ENCODE measurements around the gene TEN1. TPM values are rescaled to one million over a fixed set of nuclear protein-coding genes. Genes with fewer than 3 reads are reported as not detected.

Gene TEN1
- total RNA-seq, 4 donors from 2014 or later: 4.6 to 11.3 (median 10.7) TPM

DNA sequence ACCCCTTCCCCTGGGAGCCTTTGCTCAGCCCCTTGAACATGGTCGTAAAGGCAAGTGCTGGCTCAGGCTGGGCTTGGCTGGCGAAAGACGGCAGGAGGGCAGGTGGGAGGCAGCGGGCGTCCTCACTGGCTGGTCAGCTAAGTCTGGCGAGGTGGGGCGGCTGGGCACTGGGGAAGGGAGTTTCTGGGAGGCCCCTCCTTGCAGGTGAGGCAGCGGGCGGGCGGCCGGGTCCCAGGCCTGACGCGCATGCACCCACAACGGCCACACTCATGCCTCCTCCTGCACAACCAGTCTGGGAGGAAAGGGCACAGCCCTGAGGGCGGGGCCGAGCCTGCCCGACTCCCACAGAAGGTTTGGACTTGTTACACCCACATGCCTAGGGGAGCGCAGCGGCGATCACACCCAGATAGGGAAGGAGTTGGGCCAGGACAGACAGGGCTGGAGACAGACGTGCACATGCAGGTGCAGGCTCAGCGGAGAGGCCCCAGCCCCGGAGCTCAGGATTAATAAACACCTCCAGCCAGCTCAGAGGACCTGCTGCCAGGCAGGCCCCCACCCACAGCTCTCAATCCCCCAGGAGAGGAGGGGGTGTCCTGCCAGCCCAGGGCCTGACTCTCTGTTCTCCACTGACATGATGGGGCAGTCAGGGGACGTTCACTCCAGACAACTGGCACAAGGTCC is 48.3 kb downstream of the TEN1 start, which contains the start of gene EVPL:
EVPL (minus strand) TSS at position 148 of the 681 bp plus-strand sequence; CDS start at position 40, 108 bp downstream.
- Histone ChIP-seq H3K4me1 (peaks cover 0 to 4% (median 0%) of the 10 kb centered on the region in 4 donors), H3K4me3 (no peak within 1 kb of the TSS), H3K27me3 (peaks cover 0 to 4% (median 0%) of the 10 kb centered on the region in 4 donors), H3K9me3 (no peaks in the 10 kb centered on the region), H3K27ac (replicated peaks in 1 of 4) (no peak within 1 kb of the TSS), H3K36me3 (no peaks in the 10 kb centered on the region)
- intact Hi-C loops (cut with DNase I): no loop called here
- TF ChIP-seq POLR2A (IDR thresholded peaks at IDR 0.05; ENCODE audit: low read depth) (no peak), EP300 (IDR thresholded peaks at IDR 0.05) (no peak)
- no peak for DNase-seq (ENCODE audit: extremely low spot score)
- 90% methylated on average over 6 of the region's 24 CpGs for WGBS

DNA sequence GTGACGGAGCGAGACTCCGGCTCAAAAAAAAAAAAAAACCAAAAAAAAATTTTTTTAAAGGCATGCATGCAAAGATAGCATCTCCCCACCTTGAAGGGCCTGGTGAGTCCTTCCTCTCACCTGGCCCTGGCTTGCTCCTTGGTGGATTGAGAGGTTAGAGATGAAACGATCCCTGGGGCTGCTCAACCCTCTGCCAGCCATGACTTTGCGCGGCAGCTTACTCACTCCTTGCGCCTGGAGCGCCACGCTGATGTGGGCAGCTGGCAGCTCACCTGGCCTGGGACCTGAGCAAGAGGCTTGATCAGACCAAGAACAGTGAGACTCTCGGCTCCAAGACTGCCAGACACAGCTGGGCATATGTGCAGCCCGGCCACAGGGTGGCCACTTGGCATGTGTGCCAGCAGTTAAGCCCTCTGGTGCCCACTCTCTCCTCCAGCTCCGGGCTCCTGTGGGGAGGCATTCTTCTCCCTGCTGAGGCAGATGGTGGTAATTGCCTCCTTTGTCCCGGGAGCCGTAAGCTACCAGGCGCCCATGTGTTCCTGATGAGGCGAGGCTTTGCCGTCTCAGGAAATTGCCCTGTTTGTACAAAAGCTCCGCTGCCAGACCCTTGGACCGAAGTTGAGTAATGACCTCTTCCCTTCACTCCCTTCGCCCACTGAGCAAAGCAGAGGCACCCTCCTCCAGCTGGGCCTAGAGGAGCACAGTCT is 53.2 kb downstream of the TEN1 start:
- Histone ChIP-seq H3K36me3 (no peaks in the 10 kb centered on the region), H3K4me3 (no peak overlapping the region), H3K9me3 (no peaks in the 10 kb centered on the region), H3K27ac (replicated peaks in 1 of 4) (no peak overlapping the region), H3K4me1 (peaks cover 6 to 22% (median 15%) of the 10 kb centered on the region in 4 donors), H3K27me3 (no peaks in the 10 kb centered on the region)
- TF ChIP-seq, protein P1, sequence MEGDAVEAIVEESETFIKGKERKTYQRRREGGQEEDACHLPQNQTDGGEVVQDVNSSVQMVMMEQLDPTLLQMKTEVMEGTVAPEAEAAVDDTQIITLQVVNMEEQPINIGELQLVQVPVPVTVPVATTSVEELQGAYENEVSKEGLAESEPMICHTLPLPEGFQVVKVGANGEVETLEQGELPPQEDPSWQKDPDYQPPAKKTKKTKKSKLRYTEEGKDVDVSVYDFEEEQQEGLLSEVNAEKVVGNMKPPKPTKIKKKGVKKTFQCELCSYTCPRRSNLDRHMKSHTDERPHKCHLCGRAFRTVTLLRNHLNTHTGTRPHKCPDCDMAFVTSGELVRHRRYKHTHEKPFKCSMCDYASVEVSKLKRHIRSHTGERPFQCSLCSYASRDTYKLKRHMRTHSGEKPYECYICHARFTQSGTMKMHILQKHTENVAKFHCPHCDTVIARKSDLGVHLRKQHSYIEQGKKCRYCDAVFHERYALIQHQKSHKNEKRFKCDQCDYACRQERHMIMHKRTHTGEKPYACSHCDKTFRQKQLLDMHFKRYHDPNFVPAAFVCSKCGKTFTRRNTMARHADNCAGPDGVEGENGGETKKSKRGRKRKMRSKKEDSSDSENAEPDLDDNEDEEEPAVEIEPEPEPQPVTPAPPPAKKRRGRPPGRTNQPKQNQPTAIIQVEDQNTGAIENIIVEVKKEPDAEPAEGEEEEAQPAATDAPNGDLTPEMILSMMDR (IDR thresholded peaks at IDR 0.05): no peak
- no peak for TF ChIP-seq EP300 (IDR thresholded peaks at IDR 0.05)
- TF ChIP-seq POLR2AphosphoS5 (IDR thresholded peaks at IDR 0.05): no peak
- no peak for TF ChIP-seq POLR2A (IDR thresholded peaks at IDR 0.05; ENCODE audit: low read depth)
- WGBS: 86% methylated on average over 20 of the region's 20 CpGs
- intact Hi-C loops (cut with DNase I): no loop called here
- DNase-seq (ENCODE audit: extremely low spot score): no peak

DNA sequence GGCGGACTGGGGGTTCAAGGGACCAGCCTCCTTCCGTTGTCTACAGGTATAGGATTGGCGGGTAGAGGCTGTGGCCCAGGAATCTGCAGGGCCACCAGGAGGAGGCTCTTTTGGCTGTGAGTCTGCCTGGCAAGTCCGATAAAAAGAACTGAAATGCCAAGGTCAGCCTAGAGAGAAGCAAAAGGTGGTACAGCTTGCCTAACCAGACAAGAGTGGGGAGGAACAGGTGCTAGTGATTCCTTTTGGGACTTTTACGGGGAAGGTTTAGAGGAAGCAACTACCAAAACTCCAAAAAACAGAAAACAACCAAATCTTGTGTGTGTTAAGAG is 53.7 kb downstream of the TEN1 start:
- 95% methylated on average over 4 of the region's 5 CpGs for WGBS
- intact Hi-C loops (cut with DNase I): no loop called here

DNA sequence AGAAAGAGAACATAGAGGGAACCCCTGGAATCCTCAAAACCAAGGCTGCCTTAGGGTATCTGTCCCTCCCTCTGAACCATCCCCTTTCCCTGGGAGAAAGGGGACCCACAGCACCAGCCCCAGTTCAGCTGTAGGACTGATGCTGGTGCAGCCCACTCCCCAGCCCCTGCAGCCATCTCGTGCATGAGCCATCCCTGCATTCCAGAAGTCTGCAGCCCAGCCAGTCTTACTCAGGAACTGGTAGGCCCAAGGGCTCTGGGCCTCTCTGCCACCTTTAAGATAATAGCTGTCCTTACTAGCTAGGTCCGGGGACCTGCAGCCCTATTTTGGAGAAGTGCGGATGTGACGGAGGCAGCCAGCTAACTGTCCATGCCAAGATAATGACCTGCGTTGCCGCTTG is 54.1 kb downstream of the TEN1 start:
- intact Hi-C loops (cut with DNase I): no loop called here
- DNase-seq (ENCODE audit: extremely low spot score): no peak
- TF ChIP-seq, protein P1 (IDR thresholded peaks at IDR 0.05): no peak
- no peak for TF ChIP-seq EP300 (IDR thresholded peaks at IDR 0.05)
- no peak for TF ChIP-seq POLR2A (IDR thresholded peaks at IDR 0.05; ENCODE audit: low read depth)
- no peak for TF ChIP-seq POLR2AphosphoS5 (IDR thresholded peaks at IDR 0.05)
- Histone ChIP-seq H3K27ac (replicated peaks in 1 of 4) (no peak overlapping the region), H3K4me3 (no peak overlapping the region), H3K4me1 (peaks cover 6 to 26% (median 19%) of the 10 kb centered on the region in 4 donors), H3K36me3 (peaks cover 0 to 8% (median 2%) of the 10 kb centered on the region in 4 donors), H3K27me3 (no peaks in the 10 kb centered on the region), H3K9me3 (no peaks in the 10 kb centered on the region)
- 99% methylated on average over 5 of the region's 6 CpGs for WGBS

More for the DNA sequence above, 53.7 kb downstream of the TEN1 start:
- no peaks in the 10 kb centered on the region for H3K9me3 ChIP-seq
- DNase-seq (ENCODE audit: extremely low spot score): no peak
- peaks cover 0 to 4% (median 0%) of the 10 kb centered on the region in 4 donors for H3K36me3 ChIP-seq
- TF ChIP-seq POLR2A (IDR thresholded peaks at IDR 0.05; ENCODE audit: low read depth) (no peak), EP300 (IDR thresholded peaks at IDR 0.05) (no peak), POLR2AphosphoS5 (IDR thresholded peaks at IDR 0.05) (no peak)
- TF ChIP-seq, protein P1 (IDR thresholded peaks at IDR 0.05): no peak
- H3K27ac ChIP-seq (replicated peaks in 1 of 4): no peak overlapping the region
- no peak overlapping the region for H3K4me3 ChIP-seq
- no peaks in the 10 kb centered on the region for H3K27me3 ChIP-seq
- peaks cover 6 to 26% (median 19%) of the 10 kb centered on the region in 4 donors for H3K4me1 ChIP-seq

Measured in esophagus muscularis mucosa (tissue), 4 donors.